Tibial nerve (tissue), 4 donors: ENCODE data around the gene PCBP3. TPM values are rescaled to one million over a fixed set of nuclear protein-coding genes. Genes with fewer than 3 reads are reported as not detected.

ENCODE experiments used
- DNase-seq, 2 donors: peaks; one replicate each; pipeline ENCODE4 v3.0.0-alpha.2; 2019; ENCODE audit warnings: low spot score in 2 of 2
- H3K27ac ChIP-seq, 4 donors: fragments of 200-600 bp; sonication (generic) in 3 of 4; one replicate each; pipeline ENCODE4 v1.5.1; 2017 to 2019; ENCODE audit warnings: mild to moderate bottlenecking in 1 of 4
- H3K27me3 ChIP-seq, 2 donors: fragments of 200-600 bp; sonication (generic) in 1 of 2; one replicate each; pipeline versions ENCODE4 v1.5.1 to v1.6.0; 2017 to 2019
- H3K36me3 ChIP-seq, 3 donors: fragments of 200-600 bp; sonication (generic); one replicate each; pipeline ENCODE4 v1.5.1; 2018 to 2019
- H3K4me1 ChIP-seq, 4 donors: fragments of 200-600 bp; sonication (generic) in 3 of 4; one replicate each; pipeline ENCODE4 v1.5.1; 2017 to 2019
- H3K4me3 ChIP-seq, 4 donors: fragments of 200-600 bp; sonication (generic) in 3 of 4; one replicate each; pipeline ENCODE4 v1.5.1; 2017 to 2019; ENCODE audit warnings: mild to moderate bottlenecking in 1 of 4, moderate library complexity in 1 of 4
- H3K9me3 ChIP-seq, 4 donors: fragments of 200-600 bp; sonication (generic) in 3 of 4; one replicate each; pipeline ENCODE4 v1.5.1; 2017 to 2019
- CTCF ChIP-seq, 5 experiments: fragments of 200-600 bp in 3 of 5; fragments of 450-650 bp in 2 of 5; sonication (generic) in 3 of 5; IDR thresholded peaks; one replicate each; pipeline ENCODE4 v1.5.1; 2016 to 2019; ENCODE audit warnings: antibody characterized with exemption in 5 of 5, mild to moderate bottlenecking in 3 of 5, moderate library complexity in 2 of 5
- EP300 ChIP-seq, 2 donors: sonication (generic); formaldehyde crosslinking; IDR thresholded peaks; one replicate each; pipeline ENCODE4 v1.6.1; 2017; ENCODE audit warnings: antibody characterized with exemption in 2 of 2, mild to moderate bottlenecking in 1 of 2
- POLR2A ChIP-seq, 2 donors: fragments of 450-650 bp; IDR thresholded peaks; one replicate each; pipeline ENCODE4 v1.6.1; 2017; ENCODE audit warnings: antibody characterized with exemption in 2 of 2, mild to moderate bottlenecking in 2 of 2, moderate library complexity in 2 of 2
- WGBS, 2 donors: methylation state at CpG; one replicate each; pipeline ENCODE4 v1.1.5; 2018; 5-methylcytosine and 5-hydroxymethylcytosine counted together
- total RNA-seq, 4 donors: library from RNA; depleted of rRNA; stranded (reverse); fragments of >200 nt; gene quantifications; one replicate each; pipeline ENCODE4 v1.1.0, GENCODE V29; 2016

The PCBP3 gene
- total RNA-seq, 4 donors from 2014 or later = 4.2 to 13.4 (median 9.6) TPM

GRCh38 chr21:45977396-45977795 lies 333.9 kb downstream of the PCBP3 start:
- H3K4me3 ChIP-seq = no peak overlapping the region
- DNase-seq = no peak
- H3K4me1 ChIP-seq = peaks cover 0 to 61% (median 37%) of the 10 kb centered on the region in 4 donors
- no peaks in the 10 kb centered on the region for H3K9me3 ChIP-seq
- H3K27me3 ChIP-seq = no peaks in the 10 kb centered on the region
- TF ChIP-seq EP300 (IDR thresholded peaks at IDR 0.05) (no peak), POLR2A (IDR thresholded peaks at IDR 0.05) (no peak), CTCF (IDR thresholded peaks at IDR 0.05) (no peak)
- no peaks in the 10 kb centered on the region for H3K36me3 ChIP-seq
- 37% methylated on average over 4 of the region's 5 CpGs; no CpG with 5 or more reads in 1 of the 2 donors for WGBS, 2 donors
- H3K27ac ChIP-seq = peak overlapping the region; percentile 49 to 98 (median 78)

GRCh38 chr21:45979141-45979631 lies 335.7 kb downstream of the PCBP3 start:
- Histone ChIP-seq H3K27ac (peak overlapping the region in 3 of 4 donors; percentile 66 to 98 (median 93)), H3K27me3 (no peaks in the 10 kb centered on the region), H3K36me3 (peaks cover 0 to 7% (median 0%) of the 10 kb centered on the region in 3 donors), H3K4me3 (no peak overlapping the region), H3K4me1 (peaks cover 0 to 62% (median 25%) of the 10 kb centered on the region in 4 donors), H3K9me3 (no peaks in the 10 kb centered on the region)
- TF ChIP-seq EP300 (IDR thresholded peaks at IDR 0.05) (no peak), POLR2A (IDR thresholded peaks at IDR 0.05) (no peak), CTCF (IDR thresholded peaks at IDR 0.05) (no peak)
- WGBS, 2 donors = 64 to 71% methylated on average over 20 of the region's 20 CpGs
- no peak for DNase-seq

- Histone ChIP-seq H3K9me3 (no peaks in the 10 kb centered on the region), H3K27ac (peak overlapping the region in 2 of 4 donors; percentile 93), H3K36me3 (peaks cover 0 to 11% (median 0%) of the 10 kb centered on the region in 3 donors), H3K4me1 (peaks cover 0 to 62% (median 22%) of the 10 kb centered on the region in 4 donors), H3K27me3 (no peaks in the 10 kb centered on the region), H3K4me3 (no peak overlapping the region)
- TF ChIP-seq CTCF (IDR thresholded peaks at IDR 0.05) (no peak), POLR2A (IDR thresholded peaks at IDR 0.05) (no peak), EP300 (IDR thresholded peaks at IDR 0.05) (no peak)
- WGBS, 2 donors = 83 to 85% methylated on average over 6 to 7 of the region's 7 CpGs
- DNase-seq = no peak
Measured at GRCh38 chr21:45979651-45980050, 336.1 kb downstream of the PCBP3 start.

GRCh38 chr21:45980271-45980670 lies 336.7 kb downstream of the PCBP3 start:
- WGBS, 2 donors = 51 to 63% methylated on average over 2 of the region's 2 CpGs
- DNase-seq = no peak
- peaks cover 0 to 59% (median 16%) of the 10 kb centered on the region in 4 donors for H3K4me1 ChIP-seq
- H3K36me3 ChIP-seq = peaks cover 0 to 18% (median 0%) of the 10 kb centered on the region in 3 donors
- H3K27me3 ChIP-seq = no peaks in the 10 kb centered on the region
- no peak overlapping the region for H3K4me3 ChIP-seq
- H3K9me3 ChIP-seq = no peaks in the 10 kb centered on the region
- peak overlapping the region in 3 of 4 donors; percentile 85 to 93 (median 93) for H3K27ac ChIP-seq
- TF ChIP-seq EP300 (IDR thresholded peaks at IDR 0.05) = no peak
- no peak for TF ChIP-seq POLR2A (IDR thresholded peaks at IDR 0.05)
- no peak for TF ChIP-seq CTCF (IDR thresholded peaks at IDR 0.05)

GRCh38 chr21:45980697-45981096 lies 337.2 kb downstream of the PCBP3 start:
- H3K4me1 ChIP-seq = peaks cover 0 to 61% (median 14%) of the 10 kb centered on the region in 4 donors
- H3K36me3 ChIP-seq = peaks cover 0 to 22% (median 0%) of the 10 kb centered on the region in 3 donors
- DNase-seq = no peak
- H3K9me3 ChIP-seq = no peaks in the 10 kb centered on the region
- no peaks in the 10 kb centered on the region for H3K27me3 ChIP-seq
- peak overlapping the region; percentile 76 to 93 (median 89) for H3K27ac ChIP-seq
- H3K4me3 ChIP-seq = peak overlapping the region; percentile 37 to 63 (median 46)
- TF ChIP-seq EP300 (IDR thresholded peaks at IDR 0.05) (no peak), POLR2A (IDR thresholded peaks at IDR 0.05) (no peak), CTCF (IDR thresholded peaks at IDR 0.05) (no peak)
